Naive thymus-derived CD4-positive, alpha-beta T cell (primary cell): ENCODE results near the gene ZBTB45. TPM values are rescaled to one million over a fixed set of nuclear protein-coding genes. Genes with fewer than 3 reads are reported as not detected.

Experiments
- ATAC-seq: fragments of 150-1000 bp; cut with Tn5 transposase; 2 replicates; pipeline ENCODE4 v1.10.0; 2021; ENCODE audit warnings: mild to moderate bottlenecking, moderate library complexity
- CTCF ChIA-PET: fragments of 350-600 bp; sonication (Branson Sonifier 250); formaldehyde crosslinking; loops from one replicate; lab custom pipeline; 2021; ENCODE audit warnings: antibody characterized with exemption; lab: Charles Lee
- POLR2A ChIA-PET: fragments of 350-600 bp; sonication (Branson Sonifier 250); formaldehyde crosslinking; loops from one replicate; lab custom pipeline; 2021; ENCODE audit warnings: antibody characterized with exemption, inconsistent platforms; lab: Charles Lee
- DNase-seq, 9 donors: peaks; one replicate each; pipeline versions ENCODE4 v3.0.0 to v3.0.0-alpha.2; 2020 to 2022; ENCODE audit warnings: mixed read lengths in 1 of 9
- H3K27ac ChIP-seq: one replicate; pipeline ENCODE4 v1.7.0; 2013; ENCODE audit warnings: mild to moderate bottlenecking, low read depth, low read length, moderate library complexity
- H3K27me3 ChIP-seq, 2 donors: one replicate each; pipeline ENCODE4 v1.7.0; 2013; ENCODE audit warnings: low read length in 2 of 2, mild to moderate bottlenecking in 2 of 2, moderate library complexity in 2 of 2; ENCODE audit not compliant: control insufficient read depth in 2 of 2, insufficient read depth in 2 of 2
- H3K36me3 ChIP-seq, 3 experiments: 1 replicate in 2 of 3; 2 replicates in 1 of 3; pipeline ENCODE4 v1.7.0; 2013; ENCODE audit warnings: low read length in 3 of 3, mild to moderate bottlenecking in 3 of 3, moderate library complexity in 1 of 3; ENCODE audit not compliant: insufficient read depth in 3 of 3, control insufficient read depth in 2 of 3
- H3K4me1 ChIP-seq, 2 donors: one replicate each; pipeline ENCODE4 v1.7.0; 2013; ENCODE audit warnings: low read length in 2 of 2, mild to moderate bottlenecking in 2 of 2, moderate library complexity in 1 of 2; ENCODE audit not compliant: control insufficient read depth in 2 of 2, insufficient read depth in 2 of 2
- H3K4me3 ChIP-seq: 2 replicates; pipeline ENCODE4 v1.7.0; 2013; ENCODE audit warnings: mild to moderate bottlenecking, low read length
- H3K9me3 ChIP-seq, 3 experiments: 1 replicate in 2 of 3; 2 replicates in 1 of 3; pipeline ENCODE4 v1.7.0; 2013; ENCODE audit warnings: low read length in 3 of 3; ENCODE audit not compliant: control insufficient read depth in 2 of 3
- H3K27ac Mint-ChIP-seq, 9 donors: one replicate each; pipeline ENCODE4 v1.8.0; 2020 to 2022; ENCODE audit warnings: mixed read lengths in 9 of 9, mild to moderate bottlenecking in 8 of 9, moderate library complexity in 5 of 9, inconsistent platforms in 2 of 9
- H3K27me3 Mint-ChIP-seq, 5 donors: one replicate each; pipeline ENCODE4 v1.8.0; 2021 to 2022; ENCODE audit warnings: mixed read lengths in 5 of 5, mild to moderate bottlenecking in 1 of 5
- H3K36me3 Mint-ChIP-seq, 5 donors: one replicate each; pipeline ENCODE4 v1.8.0; 2020 to 2022; ENCODE audit warnings: mixed read lengths in 5 of 5, mild to moderate bottlenecking in 3 of 5, inconsistent platforms in 1 of 5
- H3K4me1 Mint-ChIP-seq, 7 donors: one replicate each; pipeline ENCODE4 v1.8.0; 2020 to 2022; ENCODE audit warnings: mixed read lengths in 7 of 7, mild to moderate bottlenecking in 3 of 7, inconsistent platforms in 1 of 7
- H3K4me3 Mint-ChIP-seq, 10 donors: one replicate each; pipeline ENCODE4 v1.8.0; 2020 to 2022; ENCODE audit warnings: mild to moderate bottlenecking in 10 of 10, mixed read lengths in 10 of 10, moderate library complexity in 6 of 10, inconsistent platforms in 2 of 10
- H3K9me3 Mint-ChIP-seq, 11 donors: one replicate each; pipeline ENCODE4 v1.8.0; 2020 to 2022; ENCODE audit warnings: mixed read lengths in 11 of 11, mild to moderate bottlenecking in 4 of 11, inconsistent platforms in 1 of 11, moderate library complexity in 1 of 11
- intact Hi-C, 2 donors: fragments of 100-400 bp; cut with micrococcal nuclease; formaldehyde crosslinking; loops; one replicate each; pipeline ENCODE4 v1.15.1; 2023
- polyA plus RNA-seq, 2 donors: library from polyadenylated mRNA; unstranded; fragments of 300-500 nt; fragmentation: Illumina TruSeq; gene quantifications; one replicate each; pipeline ENCODE4 v1.2.3, GENCODE V29; 2021
- total RNA-seq, 6 experiments: library from RNA in 5 of 6; stranded (reverse) in 5 of 6; gene quantifications; 1 replicate in 5 of 6; 2 replicates in 1 of 6; pipeline ENCODE4 v1.2.3 and lab custom pipeline; 2021 to 2026

Gene ZBTB45
- total and polyA plus RNA-seq, 7 experiments from 2014 or later = 5.1 to 19.2 (median 9.9) TPM

DNA sequence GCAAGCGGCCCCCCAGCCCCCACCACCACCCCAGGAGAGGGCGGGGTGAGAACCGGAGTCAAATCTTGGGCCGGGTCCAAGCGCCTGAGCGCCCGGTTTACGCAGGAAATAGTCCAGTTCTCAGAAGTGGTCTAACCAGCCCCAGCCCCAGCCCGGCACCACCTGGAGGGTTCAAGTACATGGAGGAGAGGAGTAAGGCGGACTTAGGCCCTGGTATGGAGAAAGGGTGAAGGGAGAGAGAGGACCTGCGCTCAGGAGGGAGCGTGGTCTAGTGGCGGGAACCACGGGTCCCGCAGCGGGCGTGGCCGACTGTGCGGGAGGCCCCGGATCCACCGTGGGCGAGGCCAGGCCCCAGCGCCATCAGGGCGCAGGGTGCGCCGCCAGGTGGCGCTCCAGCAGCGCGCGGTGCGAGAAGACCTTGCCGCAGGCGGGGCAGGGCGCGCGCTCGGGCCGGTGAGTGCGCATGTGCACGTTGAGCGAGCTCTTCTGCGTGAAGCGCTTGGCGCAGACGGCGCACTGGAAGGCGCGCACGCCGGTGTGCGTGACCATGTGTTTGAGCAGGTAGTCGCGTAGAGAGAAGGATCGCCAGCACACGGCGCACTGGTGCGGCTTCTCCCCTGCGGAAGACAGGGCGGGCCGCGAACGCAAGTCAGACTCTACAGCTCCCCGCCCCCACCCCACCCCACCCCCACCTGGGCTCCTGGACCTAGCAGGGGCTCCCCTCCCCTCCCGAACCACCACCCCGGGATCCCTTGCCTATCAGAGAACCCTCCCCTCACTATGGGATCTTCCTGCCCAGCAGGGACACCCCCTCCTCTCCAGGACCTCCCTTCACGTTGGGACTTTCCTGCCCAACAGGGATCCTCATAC, 5.7 kb downstream of the ZBTB45 start:
- intact Hi-C loops = loop anchor here (1.0 to 5.0 kb wide), 11 partner anchors 15 to 332 kb away; partner anchors contain the start of genes RPS5 (in 1 of the 2), TRIM28 (in 1 of the 2), ZNF132 (in 1 of the 2) and ZNF497 (in 1 of the 2)
- Mint-ChIP-seq H3K36me3 (peaks cover 0 to 18% (median 0%) of the 10 kb centered on the region in 5 donors), H3K27ac (peak overlapping the region; percentile 67 to 94 (median 85)), H3K27me3 (no peaks in the 10 kb centered on the region), H3K4me1 (peaks cover 17 to 40% (median 27%) of the 10 kb centered on the region in 7 donors), H3K9me3 (no peaks in the 10 kb centered on the region), H3K4me3 (peak overlapping the region; percentile 73 to 93 (median 84))
- H3K4me1 ChIP-seq = peaks cover 17 to 21% of the 10 kb centered on the region in 2 donors
- no peaks in the 10 kb centered on the region for H3K9me3 ChIP-seq
- H3K27ac ChIP-seq = peak overlapping the region; percentile 65
- no peaks in the 10 kb centered on the region for H3K27me3 ChIP-seq
- H3K4me3 ChIP-seq = peak overlapping the region; percentile 39
- POLR2A ChIA-PET = interaction anchor here (0.6 to 2.0 kb wide), 9 partner anchors 15 to 335 kb away, joined by 3 to 11 read pairs (median 4); partner anchors contain the start of genes CHMP2A, TRIM28 and UBE2M
- H3K36me3 ChIP-seq = peaks cover 0 to 22% (median 5%) of the 10 kb centered on the region in 3 experiments
- DNase-seq (peak; percentile 91 to 99 (median 95)), ATAC-seq (peak; percentile 98)
- CTCF ChIA-PET = interaction anchor here (0.5 to 2.5 kb wide), 11 partner anchors 13 to 771 kb away, joined by 3 to 33 read pairs (median 4); no protein-coding TSS in a partner anchor

GRCh38 chr19:58513213-58513693, 6.4 kb downstream of the ZBTB45 start:
- POLR2A ChIA-PET = interaction anchor here (1.0 to 2.0 kb wide), 9 partner anchors 13 to 150 kb away, joined by 3 to 11 read pairs (median 4); partner anchors contain the start of genes CHMP2A, TRIM28 and UBE2M
- H3K9me3 ChIP-seq = no peaks in the 10 kb centered on the region
- Mint-ChIP-seq H3K9me3 (no peaks in the 10 kb centered on the region), H3K27me3 (no peaks in the 10 kb centered on the region), H3K27ac (peak overlapping the region in 6 of 9 donors; percentile 67 to 94 (median 79)), H3K4me3 (peak overlapping the region in 8 of 10 donors; percentile 13 to 93 (median 70)), H3K36me3 (peaks cover 0 to 17% (median 0%) of the 10 kb centered on the region in 5 donors), H3K4me1 (peaks cover 11 to 33% (median 21%) of the 10 kb centered on the region in 7 donors)
- intact Hi-C loops = loop anchor here in 1 of 2 donors (5.0 kb wide), 1 partner anchor 111 kb away; no protein-coding TSS in a partner anchor
- H3K27me3 ChIP-seq = no peaks in the 10 kb centered on the region
- peak overlapping the region; percentile 65 for H3K27ac ChIP-seq
- no peak overlapping the region for H3K4me3 ChIP-seq
- peaks cover 0 to 22% (median 5%) of the 10 kb centered on the region in 3 experiments for H3K36me3 ChIP-seq
- no peak for DNase-seq
- ATAC-seq = no peak
- CTCF ChIA-PET = interaction anchor here (0.6 to 2.5 kb wide), 7 partner anchors 12 to 770 kb away, joined by 3 to 33 read pairs (median 4); no protein-coding TSS in a partner anchor
- peaks cover 10 to 15% of the 10 kb centered on the region in 2 donors for H3K4me1 ChIP-seq

DNA sequence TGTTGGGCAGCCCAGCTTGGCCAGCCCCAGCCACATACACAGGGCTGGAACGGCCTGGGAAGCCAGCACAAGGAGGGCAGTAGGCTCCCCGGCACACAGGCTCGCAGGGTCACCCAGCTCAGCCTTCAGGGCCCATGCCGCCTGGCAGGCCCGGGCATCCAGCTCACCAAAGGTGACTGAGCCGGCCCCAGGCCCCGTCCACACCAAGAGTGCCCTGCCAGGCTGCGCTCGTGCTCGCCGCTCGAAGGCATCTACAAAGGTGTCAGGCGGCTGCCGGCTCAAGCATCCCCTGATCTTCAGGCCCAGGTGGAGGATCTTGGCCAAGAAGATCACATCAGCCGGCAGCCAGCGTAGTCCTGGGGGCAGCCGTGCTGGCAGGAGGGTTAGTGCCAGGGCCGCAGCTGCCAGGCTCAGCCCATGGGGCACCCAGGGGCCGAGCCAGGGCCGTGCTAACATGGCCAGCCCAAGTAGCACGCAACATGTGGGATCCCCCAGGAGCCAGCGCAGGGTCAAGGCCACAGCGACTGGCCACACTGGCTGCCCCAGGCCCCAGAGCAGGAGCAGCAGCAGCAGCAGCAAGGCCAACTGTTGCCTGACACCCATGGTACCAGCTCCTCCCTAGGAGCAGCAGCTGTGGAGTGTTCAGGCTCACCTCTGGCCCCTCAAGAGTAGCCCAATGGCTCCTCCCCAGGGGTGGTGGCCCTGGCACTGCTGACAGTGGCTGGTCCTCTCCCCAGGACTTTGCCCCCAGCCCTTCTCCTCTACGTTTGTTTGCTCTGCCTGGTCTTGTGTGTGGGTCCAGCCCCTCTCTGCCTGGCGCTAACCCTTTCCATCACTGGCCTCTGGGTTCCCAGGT, 8.0 kb downstream of the ZBTB45 start, which contains the start of gene SLC27A5:
SLC27A5 (minus strand) TSS at position 640 of the 856 bp plus-strand sequence; CDS start at position 603, 37 bp downstream.
- H3K4me3 Mint-ChIP-seq = peak within 1 kb of the TSS in 1 of 10 donors; percentile 4
- DNase-seq = no peak
- H3K4me3 ChIP-seq = no peak within 1 kb of the TSS
- POLR2A ChIA-PET = interaction anchor here (0.5 to 1.4 kb wide), 2 partner anchors 9 to 11 kb away, joined by 3 to 4 read pairs; no protein-coding TSS in a partner anchor
- peaks cover 0 to 23% (median 5%) of the 10 kb centered on the region in 5 donors for H3K36me3 Mint-ChIP-seq
- intact Hi-C loops = loop anchor here in 1 of 2 donors (5.0 kb wide), 1 partner anchor 109 kb away; no protein-coding TSS in a partner anchor
- CTCF ChIA-PET = no interaction called here
- no peaks in the 10 kb centered on the region for H3K27me3 Mint-ChIP-seq
- H3K4me1 Mint-ChIP-seq = peaks cover 8 to 29% (median 16%) of the 10 kb centered on the region in 7 donors
- H3K27ac ChIP-seq = no peak within 1 kb of the TSS
- peak within 1 kb of the TSS in 3 of 9 donors; percentile 26 to 42 (median 32) for H3K27ac Mint-ChIP-seq
- peaks cover 6 to 11% of the 10 kb centered on the region in 2 donors for H3K4me1 ChIP-seq
- no peaks in the 10 kb centered on the region for H3K27me3 ChIP-seq
- no peak for ATAC-seq
- H3K36me3 ChIP-seq = peaks cover 0 to 11% (median 5%) of the 10 kb centered on the region in 3 experiments
- peaks cover 0 to 12% (median 6%) of the 10 kb centered on the region in 11 donors for H3K9me3 Mint-ChIP-seq
- H3K9me3 ChIP-seq = no peaks in the 10 kb centered on the region

GRCh38 chr19:58510084-58510862, 9.3 kb downstream of the ZBTB45 start:
- peaks cover 1 to 20% (median 8%) of the 10 kb centered on the region in 7 donors for H3K4me1 Mint-ChIP-seq
- ChIA-PET POLR2A (interaction anchor here (1.0 kb wide), 1 partner anchor 10 kb away, joined by 5 read pairs; no protein-coding TSS in a partner anchor), CTCF (no interaction called here)
- Histone ChIP-seq H3K4me3 (no peak overlapping the region), H3K27me3 (no peaks in the 10 kb centered on the region), H3K27ac (no peak overlapping the region), H3K4me1 (peaks cover 6 to 11% of the 10 kb centered on the region in 2 donors), H3K36me3 (no peaks in the 10 kb centered on the region), H3K9me3 (no peaks in the 10 kb centered on the region)
- H3K9me3 Mint-ChIP-seq = peaks cover 0 to 17% (median 7%) of the 10 kb centered on the region in 11 donors
- peak overlapping the region in 1 of 10 donors; percentile 6 for H3K4me3 Mint-ChIP-seq
- DNase-seq = no peak
- peak overlapping the region in 1 of 9 donors; percentile 73 for H3K27ac Mint-ChIP-seq
- intact Hi-C loops = loop anchor here in 1 of 2 donors (5.0 kb wide), 1 partner anchor 108 kb away; no protein-coding TSS in a partner anchor
- ATAC-seq = no peak
- H3K36me3 Mint-ChIP-seq = peaks cover 0 to 15% (median 5%) of the 10 kb centered on the region in 5 donors
- H3K27me3 Mint-ChIP-seq = no peaks in the 10 kb centered on the region

DNA sequence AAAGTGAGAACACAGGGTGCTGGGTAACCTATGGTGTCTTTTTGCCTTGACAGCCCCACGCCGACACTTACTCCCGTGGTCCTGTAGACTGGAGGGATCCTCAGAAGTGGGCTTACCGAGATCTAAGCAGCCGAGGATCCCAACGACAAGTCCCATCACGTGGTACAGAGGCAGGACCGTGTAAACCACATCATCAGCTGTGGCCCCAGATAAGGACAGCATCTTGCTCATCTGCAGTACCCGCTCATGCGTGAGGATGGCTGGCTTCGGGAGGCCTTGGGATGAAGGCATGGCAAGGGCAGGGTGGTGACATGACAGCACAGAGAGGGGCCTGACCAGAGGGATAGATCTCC, 9.9 kb downstream of the ZBTB45 start:
- Histone ChIP-seq H3K36me3 (no peaks in the 10 kb centered on the region), H3K27ac (no peak overlapping the region), H3K4me3 (no peak overlapping the region), H3K27me3 (no peaks in the 10 kb centered on the region), H3K4me1 (peaks cover 5 to 11% of the 10 kb centered on the region in 2 donors), H3K9me3 (no peaks in the 10 kb centered on the region)
- peaks cover 0 to 17% (median 7%) of the 10 kb centered on the region in 11 donors for H3K9me3 Mint-ChIP-seq
- H3K4me1 Mint-ChIP-seq = peaks cover 0 to 16% (median 8%) of the 10 kb centered on the region in 7 donors
- ChIA-PET POLR2A (interaction anchor here (1.0 kb wide), 1 partner anchor 10 kb away, joined by 5 read pairs; no protein-coding TSS in a partner anchor), CTCF (no interaction called here)
- DNase-seq (no peak), ATAC-seq (no peak)
- intact Hi-C loops = loop anchor here in 1 of 2 donors (5.0 kb wide), 1 partner anchor 107 kb away; no protein-coding TSS in a partner anchor
- no peak overlapping the region for H3K27ac Mint-ChIP-seq
- H3K27me3 Mint-ChIP-seq = no peaks in the 10 kb centered on the region
- H3K36me3 Mint-ChIP-seq = peaks cover 0 to 15% (median 5%) of the 10 kb centered on the region in 5 donors
- no peak overlapping the region for H3K4me3 Mint-ChIP-seq
